HG03103 (cell line): ENCODE data around the gene HERC2.

Source experiments
- ATAC-seq: cut with Tn5 transposase; IDR thresholded peaks from one replicate; pipeline ENCODE4 v1.9.1; 2021; ENCODE audit warnings: low read depth; ENCODE audit not compliant: unreplicated experiment

HERC2 gene

GRCh38 chr15:28075573-28075972, 246.4 kb downstream of the HERC2 start:
- no peak for ATAC-seq

DNA sequence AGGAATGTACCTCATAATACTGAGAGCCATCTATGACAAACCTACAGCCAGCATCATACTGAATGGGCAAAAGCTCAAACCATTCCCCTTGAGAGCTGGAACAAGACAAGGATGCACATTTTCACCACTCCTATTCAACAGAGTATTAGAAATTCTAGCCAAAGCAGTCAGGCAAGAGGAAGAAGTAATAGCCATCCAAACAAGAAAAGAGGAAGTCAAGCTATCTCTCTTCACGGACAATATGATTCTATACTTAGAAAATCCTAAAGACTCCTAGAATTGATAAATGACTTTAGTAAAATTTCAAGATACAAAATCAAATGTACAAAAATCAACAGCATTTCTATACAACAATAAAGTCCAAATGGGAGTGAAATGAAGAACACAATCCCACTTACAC, 253.0 kb downstream of the HERC2 start:
- no peak for ATAC-seq

GRCh38 chr15:28066231-28066630, 255.7 kb downstream of the HERC2 start:
- ATAC-seq, result no peak
